IPS-20b (cell line): ENCODE data around the gene VPS26C.
"Not testable (repeated sequence)": the region's sequence is repeated elsewhere in the genome, so short reads cannot be mapped to it uniquely, and the experiment has no call there.

Experiments
- H3K27ac ChIP-seq: one replicate; pipeline ENCODE4 v1.5.1; 2013; ENCODE audit warnings: low read length
- H3K27me3 ChIP-seq: 2 replicates; pipeline ENCODE4 v1.6.1; 2013; ENCODE audit warnings: mild to moderate bottlenecking, low read length, inconsistent platforms; ENCODE audit not compliant: insufficient read depth
- H3K36me3 ChIP-seq: 2 replicates; pipeline ENCODE4 v1.6.1; 2013; ENCODE audit warnings: low read depth, mild to moderate bottlenecking, inconsistent platforms, low read length, moderate library complexity; ENCODE audit not compliant: insufficient read depth
- H3K4me1 ChIP-seq: 2 replicates; pipeline ENCODE4 v1.6.1; 2013; ENCODE audit warnings: mild to moderate bottlenecking, control low read depth, inconsistent platforms, low read length, moderate library complexity; ENCODE audit not compliant: insufficient read depth
- H3K4me3 ChIP-seq: 2 replicates; pipeline ENCODE4 v1.5.1; 2013; ENCODE audit warnings: mild to moderate bottlenecking, low read length, inconsistent platforms
- H3K9ac ChIP-seq: 2 replicates; pipeline ENCODE4 v1.6.1; 2013; ENCODE audit warnings: low read depth, mild to moderate bottlenecking, inconsistent platforms, low read length, moderate library complexity
- H3K9me3 ChIP-seq: 2 replicates; pipeline ENCODE4 v1.6.1; 2013; ENCODE audit warnings: mild to moderate bottlenecking, low read depth, low read length, inconsistent platforms; ENCODE audit not compliant: insufficient read depth

Gene VPS26C

DNA sequence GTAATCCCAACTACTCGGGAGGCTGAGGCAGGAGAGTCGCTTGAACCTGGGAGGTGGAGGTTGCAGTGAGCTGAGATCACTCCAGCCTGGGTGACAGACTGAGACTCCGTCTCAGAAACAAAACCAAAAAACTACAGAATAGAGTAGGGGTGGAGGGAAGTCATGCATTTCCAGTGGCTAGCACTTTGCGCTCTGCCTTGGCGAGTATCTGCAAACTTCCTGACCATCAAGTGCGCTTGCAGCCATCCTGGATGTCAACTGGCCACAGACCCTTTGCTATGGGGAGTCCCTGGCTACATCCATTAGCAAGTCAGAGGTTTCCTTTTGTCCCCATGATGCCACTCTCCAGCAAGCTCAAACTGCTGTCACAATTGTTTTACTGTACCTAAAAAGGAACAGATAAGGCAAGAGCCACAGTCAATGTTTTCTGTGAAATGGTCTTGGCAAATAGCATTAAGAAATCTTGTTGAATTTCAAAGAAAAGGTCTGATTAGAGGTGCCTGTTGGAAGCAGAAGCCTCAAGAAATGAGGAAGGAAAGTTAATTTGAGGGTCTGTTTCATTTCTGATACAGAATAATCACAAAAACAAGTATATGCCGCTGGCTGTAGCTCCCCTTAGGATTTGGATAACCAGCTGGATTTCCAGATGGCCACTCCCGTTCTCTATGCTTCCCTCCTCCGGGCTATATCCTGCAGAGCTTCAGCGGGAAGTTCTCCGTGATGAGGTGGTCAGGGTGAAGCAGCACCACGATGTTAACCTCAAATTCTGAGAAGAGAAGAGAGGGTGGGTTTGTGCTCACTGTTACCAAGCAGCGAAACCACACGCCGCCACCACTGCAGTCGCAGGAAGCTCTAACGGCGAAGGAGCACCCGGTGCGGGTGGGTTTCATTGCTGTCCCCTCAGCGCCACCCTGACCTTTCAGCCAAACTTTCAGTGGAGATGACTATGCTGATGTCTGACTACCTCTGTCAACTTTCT is 42.0 kb downstream of the VPS26C start:
- Histone ChIP-seq H3K27me3 (no peaks in the 10 kb centered on the region), H3K4me3 (no peak overlapping the region), H3K9ac (no peak overlapping the region), H3K4me1 (no peaks in the 10 kb centered on the region), H3K9me3 (peaks cover 15% of the 10 kb centered on the region), H3K27ac (no peak overlapping the region), H3K36me3 (peaks cover 73% of the 10 kb centered on the region)

DNA sequence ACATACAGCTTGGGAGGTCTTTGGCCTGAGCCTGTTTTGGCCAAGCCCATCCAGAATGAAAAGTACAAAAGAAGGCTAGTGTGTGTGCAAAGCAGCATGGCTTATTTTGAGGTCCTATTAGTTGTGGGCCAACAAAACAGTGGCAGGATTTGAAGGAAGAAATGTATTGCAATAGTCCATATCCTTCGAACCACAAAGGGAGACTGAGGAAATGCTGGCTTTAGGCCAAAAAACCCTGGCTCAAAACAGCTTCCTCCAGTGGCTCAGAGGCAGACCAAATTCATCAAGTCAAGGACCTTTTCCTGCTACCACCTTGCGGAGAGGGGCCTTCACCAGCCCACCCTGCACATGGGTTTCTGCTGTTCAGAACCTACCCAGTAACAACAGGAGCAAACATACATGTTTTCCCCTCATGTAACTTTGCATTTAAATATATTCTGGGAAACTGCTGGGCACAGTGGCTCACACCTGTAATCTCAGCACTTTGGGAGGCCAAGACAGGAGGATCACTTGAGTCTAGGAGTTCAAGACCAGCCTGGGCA is 43.3 kb downstream of the VPS26C start:
- H3K36me3 ChIP-seq = peaks cover 60% of the 10 kb centered on the region
- peaks cover 15% of the 10 kb centered on the region for H3K9me3 ChIP-seq
- no peaks in the 10 kb centered on the region for H3K27me3 ChIP-seq
- H3K4me3 ChIP-seq = no peak overlapping the region
- no peak overlapping the region for H3K9ac ChIP-seq
- H3K27ac ChIP-seq = no peak overlapping the region
- H3K4me1 ChIP-seq = no peaks in the 10 kb centered on the region

DNA sequence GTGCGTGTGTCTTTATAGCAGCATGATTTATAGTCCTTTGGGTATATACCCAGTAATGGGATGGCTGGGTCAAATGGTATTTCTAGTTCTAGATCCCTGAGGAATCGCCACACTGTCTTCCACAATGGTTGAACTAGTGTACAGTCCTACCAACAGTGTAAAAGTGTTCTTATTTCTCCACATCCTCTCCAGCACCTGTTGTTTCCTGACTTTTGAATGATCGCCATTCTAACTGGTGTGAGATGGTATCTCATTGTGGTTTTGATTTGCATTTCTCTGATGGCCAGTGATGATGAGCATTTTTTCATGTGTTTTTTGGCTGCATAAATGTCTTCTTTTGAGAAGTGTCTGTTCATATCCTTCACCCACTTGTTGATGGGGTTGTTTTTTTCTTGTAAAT is 44.9 kb downstream of the VPS26C start:
- H3K4me3 ChIP-seq = not testable (repeated sequence)

DNA sequence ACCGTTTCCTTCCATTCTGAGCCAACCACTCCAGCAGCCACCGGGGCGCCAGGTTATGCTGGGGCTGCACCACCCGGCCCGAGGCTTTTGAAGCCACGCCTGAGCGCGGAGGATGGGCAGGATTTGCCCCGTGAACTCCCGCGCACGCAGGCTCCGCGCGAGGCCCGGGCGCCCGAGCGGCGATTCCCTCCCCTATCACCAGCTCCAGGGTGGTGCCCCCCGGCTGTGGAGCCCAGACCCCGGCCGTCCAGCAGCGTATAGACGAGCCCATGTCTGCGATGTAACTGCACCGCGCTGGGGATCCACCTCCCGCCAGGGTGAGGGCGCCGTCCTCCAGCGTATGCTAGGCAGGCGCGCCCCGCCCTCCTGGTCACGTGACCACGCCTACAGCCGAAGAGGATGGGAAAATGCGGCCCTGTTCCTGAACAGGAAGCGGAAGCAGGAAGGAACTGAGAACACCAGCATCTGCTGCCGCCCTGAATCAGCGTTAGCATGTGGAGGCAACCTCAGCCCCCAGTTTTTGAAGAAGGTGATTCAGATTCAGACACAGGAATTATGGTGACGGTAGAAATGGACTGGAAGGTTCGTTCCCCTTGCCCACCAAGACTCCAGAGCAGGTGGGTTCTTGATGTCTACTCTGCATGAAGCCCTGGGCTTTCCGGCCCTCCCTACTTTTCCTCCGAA is 46.0 kb downstream of the VPS26C start:
- H3K36me3 ChIP-seq = peaks cover 33% of the 10 kb centered on the region
- no peaks in the 10 kb centered on the region for H3K4me1 ChIP-seq
- peak overlapping the region; percentile 7; the same call in 1 of the 2 replicates for H3K4me3 ChIP-seq
- peaks cover 15% of the 10 kb centered on the region for H3K9me3 ChIP-seq
- no peak overlapping the region for H3K27ac ChIP-seq
- no peak overlapping the region for H3K9ac ChIP-seq
- no peaks in the 10 kb centered on the region for H3K27me3 ChIP-seq

More for the DNA sequence above, 44.9 kb downstream of the VPS26C start:
- not testable (repeated sequence) for H3K27me3 ChIP-seq, H3K9ac ChIP-seq, H3K4me1 ChIP-seq, H3K27ac ChIP-seq
- peaks cover 44% of the 10 kb centered on the region for H3K36me3 ChIP-seq
- peaks cover 15% of the 10 kb centered on the region for H3K9me3 ChIP-seq

DNA sequence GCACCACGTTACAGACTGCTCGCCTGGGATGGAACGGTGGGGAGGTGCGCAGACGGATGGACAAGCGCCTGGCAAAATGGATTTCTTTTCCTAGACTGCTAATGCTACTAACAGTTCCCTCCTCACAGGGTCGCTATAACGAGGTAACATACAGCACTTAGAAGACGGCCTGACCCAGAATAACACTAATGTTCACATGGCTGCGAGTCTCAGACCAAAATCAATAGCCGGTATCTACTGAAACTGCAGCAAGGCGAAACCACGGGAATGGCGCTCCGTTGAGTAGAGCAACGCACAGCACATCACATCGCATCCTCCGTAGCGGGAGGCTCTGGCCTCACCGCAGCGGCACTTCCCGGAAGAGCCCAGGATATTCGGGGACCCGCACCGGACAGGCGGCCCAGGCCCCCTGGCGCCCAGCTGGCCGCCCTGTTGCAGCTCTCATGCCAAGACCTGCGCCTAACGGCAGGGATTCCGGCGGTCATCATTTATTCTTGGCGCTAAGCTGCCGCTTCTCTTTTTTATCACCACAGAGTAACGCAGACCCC is 46.6 kb downstream of the VPS26C start:
- Histone ChIP-seq H3K27me3 (no peaks in the 10 kb centered on the region), H3K36me3 (peaks cover 26% of the 10 kb centered on the region), H3K27ac (no peak overlapping the region), H3K9ac (no peak overlapping the region), H3K4me1 (no peaks in the 10 kb centered on the region), H3K9me3 (peaks cover 15% of the 10 kb centered on the region), H3K4me3 (peak overlapping the region; percentile 7; the same call in 1 of the 2 replicates)

DNA sequence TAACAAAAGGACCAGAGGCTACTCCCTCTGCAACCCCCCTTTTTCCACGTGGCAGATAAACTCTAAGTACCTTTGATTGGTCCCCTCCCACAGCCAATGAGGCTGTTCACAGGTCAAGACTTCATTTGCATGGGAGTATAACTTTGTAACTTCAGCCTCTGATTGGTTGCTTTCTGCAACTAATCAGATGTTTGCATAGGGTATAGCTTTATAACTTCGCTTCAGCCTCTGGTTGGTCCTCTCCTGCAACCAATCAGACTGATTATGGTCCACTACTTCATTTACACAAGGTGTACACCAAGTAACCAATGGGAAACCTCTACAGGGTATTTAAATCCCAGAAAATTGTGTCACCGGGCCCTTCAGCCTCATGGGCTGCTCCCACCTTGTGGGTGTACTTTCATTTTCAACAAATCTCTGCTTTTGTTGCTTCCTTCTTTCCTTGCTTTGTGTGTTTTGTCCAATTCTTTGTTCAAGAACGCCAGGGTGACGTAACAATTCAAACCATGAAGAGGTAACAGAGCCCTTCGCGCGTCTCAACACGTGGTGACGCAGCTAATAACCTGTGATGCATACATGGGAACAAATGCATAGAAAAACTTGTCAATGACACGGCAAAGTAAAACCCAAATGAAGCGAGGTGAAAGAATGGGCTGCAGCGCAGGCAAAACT is 47.2 kb downstream of the VPS26C start:
- Histone ChIP-seq H3K36me3 (peaks cover 20% of the 10 kb centered on the region), H3K27ac (no peak overlapping the region), H3K4me1 (no peaks in the 10 kb centered on the region), H3K9ac (no peak overlapping the region), H3K4me3 (no peak overlapping the region), H3K27me3 (no peaks in the 10 kb centered on the region), H3K9me3 (peaks cover 15% of the 10 kb centered on the region)

DNA sequence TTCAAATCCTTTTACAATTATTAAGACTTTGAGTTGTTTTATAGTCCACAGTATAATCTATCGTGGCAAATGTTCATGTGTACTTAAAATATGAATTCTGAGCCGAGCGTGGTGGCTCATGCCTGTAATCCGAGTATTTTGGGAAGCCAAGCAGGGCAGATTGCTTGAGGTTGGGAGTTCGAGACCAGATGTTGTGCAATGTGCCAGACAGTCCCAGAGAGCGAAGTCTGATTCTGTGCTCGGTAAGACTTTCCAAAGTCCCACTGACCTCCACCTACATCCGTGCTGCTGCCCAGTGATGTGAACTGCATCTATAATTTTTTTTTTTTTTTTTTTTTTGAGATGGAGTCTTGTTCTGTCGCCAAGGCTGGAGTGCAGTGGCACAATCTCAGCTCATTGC is 52.2 kb downstream of the VPS26C start:
- Histone ChIP-seq H3K4me3 (no peak overlapping the region), H3K36me3 (no peaks in the 10 kb centered on the region), H3K9me3 (peaks cover 10% of the 10 kb centered on the region; the same call in 1 of the 2 replicates), H3K27me3 (no peaks in the 10 kb centered on the region), H3K9ac (no peak overlapping the region), H3K27ac (no peak overlapping the region), H3K4me1 (no peaks in the 10 kb centered on the region)

DNA sequence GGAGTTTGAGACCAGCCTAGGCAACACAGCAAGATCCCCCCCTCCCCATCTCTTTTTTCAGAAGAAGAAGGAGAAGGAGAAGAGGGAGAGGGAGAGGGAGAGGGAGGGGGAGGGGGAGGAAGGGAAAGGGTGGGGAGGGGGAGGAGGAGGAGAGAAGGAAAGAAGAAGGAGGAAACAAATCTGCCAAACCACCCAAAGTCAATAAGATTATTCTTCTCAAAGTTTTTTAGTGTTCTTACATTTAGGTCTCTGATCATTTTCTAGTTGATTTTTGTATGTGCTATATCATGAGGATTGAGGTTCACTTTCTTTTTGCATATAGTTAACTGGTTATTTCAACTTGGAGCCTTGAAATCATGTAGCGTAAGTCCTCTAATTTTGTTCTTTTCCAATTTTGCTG is 56.3 kb downstream of the VPS26C start:
- Histone ChIP-seq H3K36me3 (no peaks in the 10 kb centered on the region), H3K9ac (no peak overlapping the region), H3K4me1 (no peaks in the 10 kb centered on the region), H3K4me3 (no peak overlapping the region), H3K27me3 (no peaks in the 10 kb centered on the region), H3K9me3 (peaks cover 16% of the 10 kb centered on the region; the same call in 1 of the 2 replicates), H3K27ac (no peak overlapping the region)

DNA sequence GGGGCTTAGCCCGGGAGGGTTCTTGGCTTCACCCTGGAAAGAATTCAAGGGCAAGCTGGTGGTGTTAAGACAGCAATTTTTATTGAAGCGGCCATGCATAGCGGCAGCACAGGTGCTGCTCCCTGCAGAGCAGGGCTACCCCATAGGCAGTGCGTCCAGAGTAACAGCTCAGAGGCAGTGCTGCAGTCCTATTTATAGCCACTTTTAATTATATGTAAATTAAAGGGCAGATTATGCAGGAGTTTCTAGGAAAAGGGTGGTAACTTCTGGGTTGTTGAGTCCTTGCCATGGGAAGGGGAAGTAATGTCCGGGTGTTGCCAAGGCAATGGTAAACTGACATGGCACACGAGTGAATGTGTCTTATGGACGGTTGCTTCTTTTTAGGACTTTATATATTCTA is 57.0 kb downstream of the VPS26C start:
- H3K27ac ChIP-seq = no peak overlapping the region
- no peaks in the 10 kb centered on the region for H3K4me1 ChIP-seq
- H3K4me3 ChIP-seq = no peak overlapping the region

DNA sequence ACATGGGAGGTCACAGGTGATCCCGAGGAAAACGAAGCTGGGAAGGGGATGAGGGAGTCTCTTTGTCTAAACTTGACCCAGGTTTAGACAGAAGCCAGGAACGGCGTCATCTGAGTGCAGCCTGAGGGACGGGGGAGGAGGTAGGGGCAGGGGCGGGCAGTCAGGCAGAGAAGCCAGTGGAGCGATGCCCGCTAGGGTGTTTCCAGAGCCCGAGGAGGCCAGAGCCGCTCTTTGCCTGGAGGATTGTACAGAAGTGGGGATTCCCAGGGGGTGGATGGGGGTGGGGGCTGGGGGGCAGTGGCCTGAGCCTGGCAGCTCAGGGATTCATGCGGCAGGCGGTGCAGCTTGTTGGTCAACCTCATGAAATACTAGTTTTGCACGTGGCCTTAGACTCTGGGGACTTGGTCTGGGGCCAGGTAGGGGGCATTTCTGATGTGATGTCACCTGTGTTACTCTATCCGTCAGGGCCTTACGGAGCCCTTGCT is 58.4 kb downstream of the VPS26C start:
- peaks cover 16% of the 10 kb centered on the region; the same call in 1 of the 2 replicates for H3K9me3 ChIP-seq
- no peak overlapping the region for H3K27ac ChIP-seq
- H3K4me3 ChIP-seq = no peak overlapping the region
- no peak overlapping the region for H3K9ac ChIP-seq
- no peaks in the 10 kb centered on the region for H3K4me1 ChIP-seq
- H3K27me3 ChIP-seq = no peaks in the 10 kb centered on the region
- no peaks in the 10 kb centered on the region for H3K36me3 ChIP-seq

More for the DNA sequence above, 57.0 kb downstream of the VPS26C start:
- Histone ChIP-seq H3K36me3 (no peaks in the 10 kb centered on the region), H3K9ac (no peak overlapping the region), H3K27me3 (no peaks in the 10 kb centered on the region), H3K9me3 (peaks cover 16% of the 10 kb centered on the region; the same call in 1 of the 2 replicates)
